Glomerular visceral epithelial cell (primary cell): ENCODE measurements around the gene CUBN.

ENCODE experiments used
- DNase-seq: peaks from one replicate; pipeline ENCODE4 v3.0.0-alpha.2; 2016; ENCODE audit errors: extremely low spot score

CUBN gene

DNA sequence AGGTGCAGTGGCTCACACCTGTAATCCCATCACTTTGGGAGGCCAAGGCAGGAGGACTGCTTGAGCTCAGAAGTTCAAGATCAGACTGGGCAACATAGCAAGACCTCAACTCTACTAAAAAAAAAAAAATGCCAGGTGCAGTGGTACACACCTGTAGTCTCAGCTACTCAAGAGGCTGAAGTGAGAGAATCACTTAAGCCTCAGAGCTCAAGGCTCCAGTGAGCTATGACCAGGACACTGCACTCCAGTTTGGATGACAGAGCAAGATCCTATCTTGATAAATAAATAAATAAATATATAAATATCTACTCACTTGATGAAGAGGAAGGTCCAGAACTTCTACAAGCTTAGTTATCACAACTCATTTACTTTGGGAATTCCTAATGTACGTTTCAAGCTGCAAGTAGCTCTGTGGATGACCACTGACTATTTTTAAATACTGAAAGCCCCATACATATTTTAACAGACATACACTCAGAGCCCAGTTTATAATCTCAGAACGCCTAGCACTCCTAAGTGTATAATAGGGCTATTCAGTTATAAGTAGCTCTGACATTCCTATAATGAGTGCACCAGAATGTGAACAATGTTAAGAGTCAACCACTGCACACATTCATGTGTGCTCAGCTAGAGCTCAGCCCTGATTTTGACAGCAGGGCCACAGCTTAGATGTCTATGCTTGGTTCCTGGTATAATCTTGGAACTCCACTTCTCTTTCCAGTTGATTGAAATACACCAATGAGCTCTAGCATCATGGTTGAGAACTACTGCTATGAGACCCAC lies 119.1 kb downstream of the CUBN start:
- no peak for DNase-seq

DNA sequence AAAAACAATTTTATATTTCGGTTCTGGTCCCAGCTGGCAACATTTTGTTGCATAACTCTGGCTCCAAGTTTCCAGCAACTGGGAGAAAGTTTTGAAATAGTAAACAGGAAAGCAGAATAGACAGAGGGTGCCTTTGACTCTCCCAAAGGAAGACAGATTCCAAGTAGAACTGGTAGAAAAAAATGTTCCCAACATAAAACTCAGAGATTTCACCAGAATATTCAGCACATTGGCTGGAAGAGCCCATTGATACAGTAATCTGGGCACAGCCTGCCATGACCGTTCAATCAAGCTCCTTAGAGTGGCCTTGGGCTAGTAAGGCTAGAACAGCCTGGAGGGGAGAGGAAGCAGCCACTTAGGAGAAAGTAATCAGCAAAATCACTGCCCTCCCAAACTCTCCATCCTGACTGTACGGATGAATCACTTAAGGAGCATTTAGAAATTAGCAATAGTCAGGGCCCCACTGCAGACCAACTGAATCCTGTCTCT lies 120.4 kb downstream of the CUBN start:
- DNase-seq: no peak

DNA sequence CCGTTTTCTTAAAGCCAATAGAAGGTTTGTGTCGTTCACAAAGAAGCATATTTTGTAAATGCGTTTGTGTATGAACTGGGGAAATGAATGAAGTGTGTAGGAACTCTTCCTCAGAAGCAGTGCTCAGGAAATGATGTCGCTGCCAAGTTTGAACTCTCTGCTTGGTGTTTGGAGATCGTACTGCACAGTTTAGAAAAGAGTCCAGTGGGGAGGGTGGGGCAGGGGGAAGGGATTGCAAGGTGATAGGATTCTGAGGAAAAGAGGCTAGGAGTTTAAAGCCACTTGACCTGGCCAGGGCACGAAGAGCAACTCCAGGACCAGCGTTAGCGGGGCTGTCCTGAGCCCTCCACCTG lies 122.2 kb downstream of the CUBN start:
- no peak for DNase-seq

DNA sequence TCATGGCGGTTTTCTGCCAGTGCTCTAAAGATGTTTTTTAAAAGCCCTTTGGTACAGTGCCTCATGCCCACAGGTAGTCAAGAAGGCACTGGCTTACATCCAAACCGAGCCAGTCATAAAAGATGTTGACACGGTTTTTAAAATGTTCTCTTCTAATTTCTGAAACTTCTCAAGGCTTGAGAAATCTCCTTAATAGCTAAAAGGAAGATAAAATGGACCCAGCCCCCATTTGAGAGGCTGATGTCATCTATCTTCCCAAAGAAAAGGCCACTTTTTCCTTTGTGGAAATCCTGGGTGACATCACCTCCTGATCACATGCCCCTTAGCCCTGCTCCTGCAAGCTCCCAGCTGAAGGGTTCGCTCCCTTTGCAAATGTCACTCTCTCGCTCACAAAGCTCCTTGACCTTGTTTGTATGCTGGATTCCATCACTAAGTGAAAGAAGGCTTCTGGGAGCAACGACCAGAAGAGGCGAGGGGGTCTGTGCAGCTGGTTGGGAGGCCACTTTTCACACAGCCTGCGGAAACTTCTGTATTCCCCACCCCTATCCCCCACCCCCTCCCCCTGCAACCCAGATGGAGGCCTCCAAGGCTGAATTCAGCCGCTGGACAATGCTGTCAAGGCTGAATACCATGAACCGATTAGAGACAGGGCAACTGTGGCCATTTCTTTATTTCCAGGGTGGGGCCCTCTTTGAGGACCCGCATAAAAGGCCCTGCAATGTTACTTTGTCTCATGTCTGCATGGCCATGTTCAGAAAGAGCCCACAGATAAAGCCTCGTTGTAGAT lies 122.8 kb downstream of the CUBN start:
- DNase-seq: peak; percentile 57

DNA sequence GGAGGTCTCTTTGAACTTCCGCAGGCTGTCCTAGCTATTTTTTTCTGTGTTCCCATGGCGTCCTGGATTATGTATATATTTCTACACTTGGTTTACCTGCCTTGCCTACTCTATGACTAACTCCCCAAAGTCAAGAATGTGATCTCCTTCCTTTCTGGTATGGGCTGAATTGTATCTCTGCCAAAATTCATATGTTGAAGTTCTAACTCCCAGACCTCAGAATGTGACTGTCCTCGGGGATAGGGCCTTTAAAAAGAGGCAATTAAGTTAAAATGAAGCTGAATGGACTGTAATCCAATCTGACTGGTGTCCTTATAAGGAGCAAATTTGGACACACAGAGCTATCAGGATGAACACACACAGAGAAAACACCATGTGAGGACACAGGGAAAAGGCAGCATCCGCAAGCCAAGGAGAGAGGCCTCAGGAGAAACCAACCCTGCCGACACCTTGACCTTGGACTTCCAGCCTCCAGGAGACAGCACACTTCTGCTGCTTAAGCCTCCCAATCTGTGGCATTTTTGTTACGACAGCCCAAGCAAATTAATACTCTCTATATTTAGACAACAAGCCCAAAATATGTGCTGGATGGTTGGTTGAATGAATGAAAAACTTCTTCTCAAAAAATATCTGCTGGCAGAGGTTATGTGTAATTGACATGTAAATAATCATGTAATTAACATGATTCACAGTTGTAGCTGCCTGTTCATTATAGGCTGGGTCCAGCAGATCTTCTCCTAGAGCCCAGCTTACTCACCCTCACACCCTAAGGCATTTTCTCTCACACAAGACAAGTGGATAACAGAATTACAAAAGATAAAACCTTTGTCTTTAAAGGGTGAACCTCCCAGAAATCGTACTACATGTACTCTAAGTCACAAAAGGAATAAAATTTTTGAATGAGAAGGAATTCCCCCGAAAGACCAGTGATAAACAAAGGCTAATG lies 123.7 kb downstream of the CUBN start:
- no peak for DNase-seq

DNA sequence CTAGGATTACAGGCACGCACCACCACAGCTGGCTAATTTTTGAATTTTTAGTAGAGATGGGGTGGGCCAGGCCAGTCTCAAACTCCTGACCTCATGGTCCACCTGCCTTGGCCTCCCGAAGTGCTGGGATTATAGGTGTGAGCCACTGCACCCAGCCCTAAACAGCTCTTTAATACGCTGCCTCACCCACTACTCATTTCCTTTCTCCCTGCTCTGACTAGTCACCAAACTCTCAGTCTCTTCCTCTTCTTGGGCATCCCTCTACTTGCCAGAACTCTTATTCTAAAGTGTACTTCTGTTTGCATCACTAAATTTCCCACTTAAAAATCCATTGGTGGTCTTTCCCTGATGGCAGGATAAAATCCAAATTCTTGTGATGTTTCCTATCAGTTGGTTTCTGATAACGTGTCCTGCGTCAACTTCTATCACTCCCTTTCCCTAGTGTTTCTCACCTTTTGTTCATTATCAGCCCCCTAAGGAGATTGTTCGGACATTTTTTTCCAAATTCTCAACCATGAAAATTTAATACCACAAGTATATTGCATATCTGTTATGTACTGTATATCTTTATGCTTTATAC lies 124.7 kb downstream of the CUBN start:
- DNase-seq: no peak

DNA sequence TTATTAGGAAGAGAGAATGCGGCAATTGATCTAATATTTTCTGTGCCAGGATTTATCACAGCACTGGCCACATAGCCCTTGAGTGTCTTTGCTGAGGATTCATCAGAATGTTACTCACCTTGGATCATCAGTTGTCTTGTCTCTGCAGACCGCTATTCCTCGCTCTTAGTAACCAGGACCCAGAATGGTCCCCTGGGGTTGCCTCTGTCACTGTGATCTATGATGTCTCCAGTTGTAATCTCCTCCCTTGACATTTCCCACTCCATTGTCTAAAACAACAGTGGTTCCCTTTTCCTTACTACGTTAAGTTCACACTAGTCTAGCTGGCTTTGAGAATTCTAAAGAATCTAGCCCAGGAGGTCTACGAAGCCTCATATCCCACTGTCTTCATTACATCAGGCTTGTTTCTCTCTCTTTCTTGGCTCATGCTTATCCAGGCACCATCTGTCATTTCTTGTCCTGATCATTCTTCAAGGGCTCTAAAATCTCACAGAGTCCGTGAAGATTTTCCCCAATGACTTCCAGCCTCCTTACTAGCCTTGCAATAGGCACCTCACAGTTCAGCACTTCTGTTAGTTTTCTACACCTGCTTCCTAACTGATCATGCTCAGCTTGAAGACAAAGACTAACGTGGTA lies 125.8 kb downstream of the CUBN start:
- DNase-seq: no peak

DNA sequence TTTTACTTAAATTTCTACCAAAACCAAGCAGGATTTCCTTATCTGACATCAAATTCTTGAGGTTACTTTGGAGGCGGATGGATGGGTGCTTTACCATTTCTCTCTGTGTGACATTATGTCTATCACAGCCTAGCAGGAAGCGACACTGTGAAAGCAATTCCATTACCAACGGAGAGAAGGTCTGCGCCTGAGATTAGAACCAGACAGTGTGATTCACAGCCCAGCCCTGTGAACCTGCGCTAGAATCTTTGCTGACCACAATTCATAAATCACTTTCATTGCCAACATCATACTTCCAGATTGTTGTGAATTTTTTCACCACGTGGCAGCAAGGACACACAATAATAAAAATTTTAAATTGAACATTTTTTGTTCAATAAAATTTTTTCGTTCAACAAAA lies 126.5 kb downstream of the CUBN start:
- peak; percentile 92 for DNase-seq

DNA sequence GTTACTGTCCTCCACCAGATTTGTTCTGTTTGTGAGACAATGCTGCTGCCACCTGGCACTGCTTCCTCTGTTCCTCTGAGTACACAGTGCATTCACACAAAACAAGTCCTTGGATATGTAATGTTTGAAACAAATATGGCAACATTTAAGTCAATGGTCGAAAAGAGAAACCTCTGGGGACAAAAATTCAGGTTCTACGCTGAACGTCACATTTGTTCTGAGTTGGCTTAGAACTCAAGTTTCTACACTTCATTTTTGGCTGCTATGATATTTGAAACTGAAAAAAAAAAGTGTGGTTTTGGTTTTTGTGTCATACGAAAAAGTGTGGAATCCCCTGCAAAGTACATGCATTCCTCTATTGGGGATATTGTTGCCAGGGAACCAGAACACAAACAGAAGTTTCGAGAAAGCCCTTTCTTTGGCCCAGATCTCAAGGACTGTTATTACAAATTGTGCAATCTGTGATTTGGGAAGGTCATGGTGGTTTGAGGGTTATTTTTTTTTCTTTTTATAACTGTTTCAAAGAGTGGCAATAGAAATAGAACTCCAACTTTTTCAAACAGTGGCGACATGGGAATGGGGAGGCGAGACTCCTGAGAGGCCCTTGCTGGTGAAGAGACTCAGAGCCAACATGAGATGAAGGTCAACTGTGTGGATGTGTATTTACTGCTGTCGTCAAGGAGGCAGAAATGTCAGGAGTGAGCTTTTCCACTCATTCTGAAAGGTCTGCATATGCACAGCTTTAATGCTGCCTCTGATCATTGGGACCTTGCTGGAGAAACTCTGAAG lies 127.5 kb downstream of the CUBN start:
- DNase-seq: peak; percentile 89

DNA sequence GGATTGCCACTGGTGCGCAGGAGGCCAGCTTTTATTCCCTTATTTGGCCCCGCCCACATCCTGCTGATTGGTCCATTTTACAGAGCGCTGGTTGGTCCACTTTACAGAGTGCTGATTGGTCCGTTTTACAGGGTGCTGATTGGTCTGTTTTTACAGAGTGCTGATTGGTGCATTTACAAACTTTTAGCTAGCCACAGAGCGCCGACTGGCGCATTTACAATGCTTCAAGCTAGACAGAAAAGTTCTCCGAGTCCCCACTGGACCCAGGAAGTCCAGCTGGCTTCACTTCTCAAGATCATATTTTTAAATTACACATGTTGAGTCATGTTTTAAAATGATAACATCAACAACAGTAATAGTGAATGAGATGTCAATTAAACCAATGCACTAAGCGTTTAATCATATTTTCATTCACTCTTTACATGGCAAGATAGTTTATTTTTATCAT lies 128.3 kb downstream of the CUBN start:
- no peak for DNase-seq

DNA sequence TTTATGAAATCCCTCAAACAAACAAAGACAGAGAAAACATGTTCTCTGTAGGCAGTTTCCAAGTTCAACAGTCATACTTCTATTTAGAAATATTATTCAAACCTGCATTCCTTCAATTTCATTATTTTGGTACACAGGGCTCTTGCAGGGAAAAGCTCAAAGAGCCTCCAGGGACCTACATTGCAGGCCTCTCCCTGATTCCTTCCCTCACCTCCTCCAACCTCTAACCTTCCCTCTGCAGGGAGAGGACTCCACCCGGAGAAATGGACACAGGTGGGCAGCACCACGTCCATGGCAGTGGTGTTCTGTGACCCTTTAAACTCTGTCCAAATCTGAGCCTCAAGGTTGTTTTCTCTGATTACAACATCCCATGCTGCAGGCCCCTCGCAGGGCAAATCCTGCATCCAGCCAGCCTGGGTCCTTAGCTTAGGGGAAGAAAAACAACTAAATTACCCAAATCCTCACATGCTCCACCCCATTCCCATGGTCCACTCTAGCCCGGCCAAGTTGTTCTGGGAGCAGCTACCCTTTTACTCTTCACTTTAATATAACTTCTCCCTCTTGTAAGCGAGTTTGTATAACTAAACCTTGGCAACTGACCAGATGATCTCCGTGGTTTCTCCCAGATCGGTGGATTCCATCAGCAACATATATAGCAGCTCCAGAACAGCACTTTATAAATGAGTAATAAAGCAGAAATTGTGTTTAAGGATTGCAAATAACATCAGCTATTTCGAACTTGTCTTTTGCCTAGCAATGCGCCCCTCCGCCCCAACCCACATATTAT lies 129.8 kb downstream of the CUBN start:
- DNase-seq: peak; percentile 51

DNA sequence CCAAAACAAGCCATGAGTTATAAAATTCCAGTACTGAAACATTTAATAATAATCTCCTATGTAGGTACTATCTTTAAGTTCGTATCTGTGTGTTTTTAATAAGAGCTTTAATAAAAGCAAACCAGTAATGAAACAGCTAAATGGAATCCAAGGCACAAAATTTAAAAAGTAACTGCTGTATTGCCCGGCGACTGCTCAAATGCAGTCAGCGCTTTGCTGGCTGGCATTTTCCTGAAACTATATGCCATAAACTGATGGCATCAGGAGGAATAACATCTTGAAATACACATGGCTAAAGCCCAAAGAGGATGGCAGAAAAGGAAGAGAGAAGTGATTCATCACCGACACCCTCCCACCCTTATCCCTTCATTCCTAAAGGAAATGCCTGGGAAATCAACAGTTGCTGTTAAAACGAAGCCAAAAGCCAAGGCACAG lies 133.1 kb downstream of the CUBN start:
- DNase-seq: no peak

DNA sequence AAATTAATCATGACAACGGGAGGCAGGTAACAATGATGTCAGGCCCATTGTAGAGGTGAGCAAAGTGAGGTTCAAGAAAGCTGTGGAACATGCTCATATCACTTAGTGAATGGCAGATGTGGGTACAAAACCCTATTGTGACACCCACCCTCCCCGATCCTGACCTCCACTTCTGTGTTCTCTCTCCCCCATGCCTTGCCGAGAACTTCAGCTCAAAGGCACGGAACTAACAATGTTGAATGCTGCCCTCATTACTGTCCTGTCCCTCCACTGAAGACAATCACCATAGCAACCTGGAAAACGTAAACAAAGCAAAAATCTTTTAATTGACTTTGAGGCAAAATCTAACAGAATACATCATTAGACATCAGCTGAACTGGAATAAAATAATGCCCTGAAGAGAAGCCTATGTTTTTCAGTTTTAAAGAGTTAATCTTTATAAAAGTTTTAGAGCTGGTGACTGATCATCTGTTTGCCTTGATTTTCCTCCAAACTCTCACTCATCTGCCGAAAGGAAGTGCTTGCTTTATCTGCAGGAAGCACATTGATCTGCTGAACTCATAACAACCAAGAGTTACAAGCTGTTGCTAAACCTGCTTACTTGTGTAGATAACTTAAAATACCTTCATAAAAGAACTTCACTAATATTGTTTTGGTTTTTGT lies 133.6 kb downstream of the CUBN start:
- no peak for DNase-seq

DNA sequence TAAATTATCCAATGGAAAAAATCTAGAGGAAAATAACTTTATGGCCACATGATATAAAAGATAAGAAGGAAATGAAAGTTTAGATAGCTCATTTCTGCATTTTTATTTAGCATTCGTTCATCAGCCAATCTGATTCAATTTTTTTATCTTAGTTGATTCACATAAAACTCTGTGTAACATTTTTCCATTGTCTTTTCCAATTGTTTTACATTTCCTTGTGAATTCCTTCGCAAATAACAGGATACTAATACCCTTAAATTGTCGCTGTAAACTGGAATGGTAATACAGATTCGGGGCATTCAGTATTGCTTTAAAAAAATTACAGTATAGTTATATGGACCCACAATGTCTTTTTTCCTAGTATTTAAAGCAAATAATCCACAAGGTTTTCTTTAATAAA lies 136.4 kb downstream of the CUBN start:
- no peak for DNase-seq

DNA sequence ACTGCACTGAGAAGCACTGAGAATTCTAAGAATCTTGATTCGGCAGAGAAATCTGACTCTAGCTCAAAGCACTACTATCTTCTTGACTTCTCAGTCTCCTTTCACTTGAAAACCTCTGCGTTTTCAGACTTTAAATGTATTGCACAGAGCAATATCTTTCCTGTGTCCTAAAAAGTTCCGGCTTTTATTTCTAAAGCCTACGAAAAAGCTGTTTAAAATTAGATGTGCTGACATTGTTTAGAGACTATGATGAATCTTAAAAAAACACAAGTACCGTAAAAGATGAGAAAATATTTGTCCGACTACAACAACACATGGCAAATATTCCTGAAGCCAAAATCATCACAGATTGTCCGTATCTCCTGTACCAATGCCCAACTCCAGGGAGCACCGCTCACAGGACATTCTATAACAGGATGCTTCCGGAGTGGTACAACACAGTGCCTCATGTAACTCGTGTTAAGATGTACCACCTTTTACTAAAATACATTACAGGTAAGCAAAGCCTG lies 136.9 kb downstream of the CUBN start:
- DNase-seq: no peak

DNA sequence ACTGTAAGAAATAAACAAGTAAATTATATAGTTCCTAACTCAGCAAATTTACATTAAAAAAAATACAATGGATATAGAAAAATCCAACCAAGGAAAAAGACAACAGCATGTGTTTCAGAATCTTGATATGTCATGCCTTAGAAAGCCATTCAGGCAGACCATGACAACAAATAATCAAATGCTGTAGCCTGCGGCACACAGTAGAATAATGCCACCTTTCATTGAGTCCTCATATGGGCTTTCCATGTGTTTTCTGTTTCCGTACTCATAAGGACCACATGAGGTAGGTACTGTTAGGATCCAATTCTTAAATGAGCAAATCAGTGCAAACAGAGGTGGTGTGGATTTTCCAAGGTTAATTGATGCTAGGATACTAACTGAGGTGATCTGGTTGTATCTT lies 138.6 kb downstream of the CUBN start:
- DNase-seq: no peak

DNA sequence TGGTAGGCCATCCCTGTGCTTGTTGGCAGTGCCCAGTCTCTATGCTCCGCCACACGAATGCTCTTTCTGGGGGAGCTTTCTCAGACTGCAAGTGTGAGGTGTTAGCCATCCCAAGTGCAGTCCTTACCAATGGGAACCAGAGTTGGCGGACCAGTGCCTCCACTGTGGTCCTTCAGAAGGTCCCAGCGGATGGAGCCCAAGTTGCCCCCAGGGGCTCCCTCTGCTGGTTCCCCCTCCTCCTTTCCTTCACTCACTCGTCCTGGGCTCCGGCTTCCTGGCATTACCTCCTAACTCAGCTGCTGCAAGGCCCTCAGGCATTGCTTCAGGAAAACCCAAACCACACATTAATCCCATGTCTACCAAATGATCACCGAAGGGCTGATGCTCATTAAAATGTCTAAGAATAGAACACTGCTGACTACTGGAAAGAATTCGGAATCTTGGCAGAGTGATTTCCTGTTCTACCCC lies 139.8 kb downstream of the CUBN start:
- no peak for DNase-seq

DNA sequence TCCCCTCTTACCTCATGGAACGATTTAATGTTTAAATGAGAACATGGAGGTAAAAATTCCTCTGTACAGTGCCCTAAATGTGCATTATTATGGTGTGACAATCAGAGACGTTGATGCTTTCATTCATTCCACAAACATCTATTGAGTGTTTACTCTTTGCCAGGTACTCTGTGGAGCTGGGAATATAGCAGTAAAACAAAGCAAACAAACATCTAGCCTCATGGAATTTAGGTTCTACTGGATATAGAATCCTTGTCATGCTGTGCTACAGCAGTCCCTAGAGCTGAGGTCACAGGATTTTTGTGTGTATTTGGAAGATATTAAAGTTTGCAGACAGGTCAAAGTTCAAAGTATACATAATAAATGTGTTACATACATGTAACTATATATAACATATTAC lies 140.7 kb downstream of the CUBN start:
- no peak for DNase-seq
